ENCODE results near the gene CXCR4.
"Not testable (repeated sequence)": the region's sequence is repeated elsewhere in the genome, so short reads cannot be mapped to it uniquely, and the experiment has no call there.

Gene CXCR4

DNA sequence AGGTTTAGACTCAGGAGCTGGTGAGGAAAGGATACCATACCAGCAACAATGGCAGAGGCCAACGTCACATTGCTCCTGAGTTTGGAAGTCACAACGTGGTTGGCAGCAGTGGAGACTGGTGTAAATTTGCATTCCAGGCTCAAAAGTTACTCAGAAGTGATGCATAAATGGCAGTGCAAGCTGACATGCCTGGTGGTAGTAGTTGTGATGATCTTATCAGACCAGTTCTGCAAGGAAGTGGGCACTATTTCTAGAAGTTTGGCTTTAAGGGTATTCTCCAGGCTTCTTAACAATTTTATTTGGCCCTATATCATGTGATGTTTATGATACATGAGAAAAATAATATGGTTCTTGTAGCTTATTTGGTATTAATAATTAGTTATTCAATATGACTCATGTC is 37.8 kb downstream of the CXCR4 start:
- DNase-seq (ENCODE audit: low read depth in 2 of 2, low spot score in 1 of 2) = no peak

DNA sequence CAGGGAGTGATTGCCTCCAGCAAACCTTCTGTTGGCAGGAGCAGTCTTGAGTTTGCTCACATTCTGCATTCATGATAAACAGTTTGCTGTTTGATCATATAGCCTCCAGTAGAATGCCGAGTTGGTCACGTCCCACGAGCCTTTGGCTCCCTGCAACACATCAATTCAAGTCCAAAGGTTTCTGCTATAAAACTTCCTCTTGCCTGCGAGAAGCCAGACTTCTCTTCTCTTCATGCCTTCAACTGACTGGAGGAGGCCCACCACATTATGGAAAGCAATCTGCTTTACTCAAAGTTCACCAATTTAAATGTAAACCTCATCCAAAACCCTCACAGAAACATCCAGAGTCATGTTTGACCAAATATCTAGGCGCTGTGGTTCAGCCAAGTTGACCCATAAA is 40.8 kb downstream of the CXCR4 start:
- no peak for DNase-seq (ENCODE audit: low read depth in 2 of 2, low spot score in 1 of 2)

DNA sequence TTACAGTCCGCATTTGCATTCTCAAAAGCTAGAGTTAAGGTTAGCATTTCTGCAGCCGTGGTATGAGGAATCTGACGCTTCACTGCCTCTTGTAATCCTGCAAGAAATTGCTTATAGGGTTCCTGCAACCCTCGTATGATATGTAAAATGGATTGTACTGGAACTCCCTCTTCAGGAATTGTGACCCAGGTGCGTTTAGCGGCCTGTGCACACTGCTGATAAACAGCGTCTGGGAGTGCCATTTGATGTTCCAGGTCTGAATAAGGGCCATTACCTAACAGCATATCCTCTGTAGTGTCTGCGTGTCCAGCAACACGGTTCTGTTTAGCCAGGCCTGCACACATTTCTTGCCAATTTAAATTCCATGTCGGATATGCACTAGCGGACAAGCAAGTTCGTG is 42.5 kb downstream of the CXCR4 start:
- no peak for DNase-seq (ENCODE audit: low read depth in 2 of 2, low spot score in 1 of 2)

DNA sequence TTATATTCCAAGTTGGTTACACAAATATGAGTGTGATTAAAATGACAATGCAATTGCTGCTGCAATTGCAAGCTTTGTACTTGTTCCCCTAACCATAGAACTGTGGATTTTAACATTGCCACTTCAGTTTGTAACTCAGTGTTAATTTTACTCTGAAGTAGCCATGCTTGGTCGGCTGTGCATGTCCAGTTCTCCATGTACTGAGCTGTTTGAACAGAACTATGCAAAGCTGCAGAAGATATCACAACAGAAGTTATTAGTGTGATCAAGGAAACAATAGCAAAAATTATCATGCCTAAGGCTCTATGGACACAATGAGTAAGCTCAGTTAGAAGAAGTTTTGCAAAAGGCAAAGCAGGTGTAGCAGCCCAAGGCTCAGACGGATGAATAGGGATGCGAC is 45.3 kb downstream of the CXCR4 start:
- no peak for DNase-seq (ENCODE audit: low read depth in 2 of 2, low spot score in 1 of 2)

DNA sequence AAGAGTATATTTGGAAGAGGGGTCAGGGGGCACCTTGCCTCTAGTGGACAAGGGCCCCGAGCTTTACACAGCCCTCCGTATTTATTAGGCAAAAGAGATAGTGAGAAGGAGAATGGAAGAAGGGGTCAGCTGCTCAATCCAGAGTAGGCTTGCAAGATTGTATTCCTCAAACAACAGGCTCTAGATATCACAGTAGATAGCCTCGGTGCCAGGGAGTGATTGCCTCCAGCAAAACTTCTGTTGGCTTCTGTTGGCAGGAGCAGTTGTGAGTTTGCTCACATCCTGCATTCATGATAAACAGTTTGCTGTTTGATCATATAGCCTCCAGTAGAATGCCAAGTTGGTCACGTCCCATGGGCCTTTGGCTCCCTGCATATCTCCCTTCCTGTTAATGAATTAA is 46.1 kb downstream of the CXCR4 start:
- DNase-seq (ENCODE audit: low read depth in 2 of 2, low spot score in 1 of 2) = not testable (repeated sequence)

DNA sequence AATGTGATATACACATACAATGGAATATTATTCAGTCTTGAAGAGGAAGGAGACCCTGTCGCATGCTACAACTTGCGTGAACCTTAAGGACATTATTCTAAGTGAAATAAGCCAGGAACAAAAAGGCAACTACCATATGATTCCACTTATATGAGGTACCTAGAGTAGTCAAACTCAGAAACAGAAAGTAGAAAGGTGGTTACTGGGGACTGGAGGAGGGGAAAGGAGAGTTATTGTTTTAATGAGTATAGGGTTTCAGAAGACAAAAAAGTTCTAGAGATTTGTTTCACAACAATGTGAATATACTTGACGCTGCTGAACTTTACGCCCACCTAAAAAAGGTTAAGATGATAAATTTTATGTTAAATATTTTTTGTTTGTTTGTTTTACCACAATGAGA is 47.0 kb downstream of the CXCR4 start:
- DNase-seq (ENCODE audit: low read depth in 2 of 2, low spot score in 1 of 2) = no peak

DNA sequence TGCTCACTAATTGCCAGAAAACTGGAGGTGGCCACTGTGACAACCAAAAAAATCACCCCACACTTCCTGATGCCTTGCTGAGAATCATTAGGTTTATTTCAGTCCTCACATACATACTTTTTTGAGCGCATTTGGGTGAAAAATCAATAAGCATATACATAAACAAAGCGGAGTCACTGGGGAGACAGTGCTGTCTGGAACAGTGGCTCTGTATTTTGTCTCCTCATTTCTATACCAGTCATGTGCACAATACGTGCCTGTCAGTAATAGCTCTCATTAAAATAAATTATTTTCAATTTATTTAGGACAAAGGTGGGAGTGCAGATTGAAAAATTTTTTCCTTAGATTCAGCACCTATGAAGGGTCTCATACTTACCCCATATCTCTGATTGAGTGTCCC is 48.2 kb downstream of the CXCR4 start:
- no peak for DNase-seq (ENCODE audit: low read depth in 2 of 2, low spot score in 1 of 2)

DNA sequence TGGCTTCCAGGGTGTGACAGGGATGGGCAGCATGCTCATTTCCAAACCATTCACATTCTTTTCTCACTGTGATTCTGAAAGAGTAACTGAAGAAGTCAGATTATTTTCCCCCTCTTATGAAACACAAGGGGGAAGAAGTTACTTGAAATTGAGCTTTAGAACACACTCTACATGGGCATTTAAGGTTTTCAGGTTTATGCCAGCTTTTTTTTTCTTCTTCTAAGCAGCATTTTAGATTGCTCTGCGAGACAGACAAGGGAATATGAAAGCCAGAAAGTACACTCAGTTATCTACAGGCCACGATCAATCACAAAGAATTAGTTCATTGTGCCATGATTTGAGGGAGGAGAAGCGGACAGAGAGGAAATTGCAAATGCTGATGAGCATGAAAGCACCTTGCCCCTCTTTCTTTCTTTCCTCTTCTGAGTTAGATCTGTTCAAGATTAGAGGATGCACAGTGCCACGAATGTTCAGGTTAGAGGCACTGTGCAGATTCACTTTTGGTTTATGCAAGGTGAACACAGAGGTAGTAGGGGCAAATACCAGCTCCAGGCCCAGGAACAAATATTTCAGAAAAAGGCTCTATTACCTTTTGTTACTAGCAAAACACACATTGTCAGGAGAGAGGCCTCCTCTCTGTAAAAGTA is 49.2 kb downstream of the CXCR4 start:
- DNase-seq (ENCODE audit: low read depth in 2 of 2, low spot score in 1 of 2) = no peak

DNA sequence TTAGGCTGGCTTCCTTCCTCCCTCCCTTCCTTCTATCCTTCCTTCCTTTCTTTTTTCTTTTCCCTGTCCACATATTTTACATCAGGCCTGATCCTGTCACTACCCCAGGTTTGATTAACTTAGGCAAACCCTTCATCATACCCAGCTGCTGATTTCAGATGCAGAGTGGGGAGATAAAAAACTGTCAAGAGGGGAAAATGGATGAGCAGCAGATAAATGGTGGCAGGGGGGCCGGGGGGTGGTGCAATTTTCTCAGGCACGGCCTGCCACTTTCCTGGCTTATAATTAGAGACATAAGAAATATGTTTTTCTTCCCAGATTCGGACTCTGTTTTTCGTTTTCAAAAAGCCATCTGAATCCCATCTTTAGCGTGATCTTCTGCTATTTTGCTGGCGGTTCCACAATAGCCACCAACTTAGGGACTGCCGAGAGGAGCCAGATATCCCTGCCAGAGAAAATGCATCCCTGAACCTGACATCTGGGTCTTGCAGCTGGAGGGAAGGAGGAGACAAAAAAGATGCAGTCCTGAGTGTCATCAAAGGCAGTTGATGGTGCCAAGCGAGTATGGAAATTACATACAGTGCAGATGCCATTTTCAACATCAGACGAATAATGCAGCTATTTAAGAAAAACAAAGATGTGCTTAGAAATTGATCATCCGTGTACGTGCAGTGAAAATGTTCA is 49.9 kb downstream of the CXCR4 start:
- DNase-seq (ENCODE audit: low read depth in 2 of 2, low spot score in 1 of 2) = no peak

DNA sequence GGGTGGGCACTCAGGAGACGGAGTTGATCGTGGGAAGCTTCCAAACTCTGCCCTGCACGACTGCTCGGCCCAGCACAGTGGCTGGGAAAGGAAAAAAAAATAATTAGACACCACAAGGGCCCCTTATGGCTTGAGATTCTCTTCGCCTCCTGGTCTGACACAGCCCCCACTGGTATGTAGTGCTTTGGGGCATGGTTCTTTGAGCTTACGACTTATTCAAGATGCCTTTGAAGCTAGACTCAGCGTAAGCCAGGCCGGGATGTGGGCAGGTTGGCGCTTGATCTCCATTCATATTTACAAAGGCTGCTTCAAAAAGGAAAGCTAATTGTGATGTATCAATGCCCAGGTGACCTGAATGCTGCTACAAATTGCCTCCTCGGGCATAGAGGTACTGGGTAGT is 50.5 kb downstream of the CXCR4 start:
- no peak for DNase-seq (ENCODE audit: low read depth in 2 of 2, low spot score in 1 of 2)

DNA sequence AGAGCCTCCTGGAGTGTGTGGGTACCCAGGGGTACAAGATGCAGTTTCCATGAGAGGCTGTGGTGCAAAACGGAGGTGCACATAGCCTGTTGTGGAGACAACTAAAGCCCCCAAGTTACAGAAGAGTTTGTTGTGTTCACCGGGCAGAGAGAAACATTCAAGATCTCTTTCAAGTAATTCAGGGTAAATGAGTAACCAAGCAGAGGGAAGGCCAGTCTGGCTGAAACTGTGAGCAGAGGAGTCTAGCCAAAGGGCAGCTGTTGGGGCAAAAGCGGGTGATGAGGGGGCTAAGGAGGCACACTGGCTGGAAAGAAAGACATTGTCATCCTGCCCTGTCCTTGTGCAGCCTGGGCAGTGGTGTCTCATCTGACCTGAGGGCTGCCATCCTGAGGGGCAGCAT is 52.0 kb downstream of the CXCR4 start:
- DNase-seq (ENCODE audit: low read depth in 2 of 2, low spot score in 1 of 2) = no peak

DNA sequence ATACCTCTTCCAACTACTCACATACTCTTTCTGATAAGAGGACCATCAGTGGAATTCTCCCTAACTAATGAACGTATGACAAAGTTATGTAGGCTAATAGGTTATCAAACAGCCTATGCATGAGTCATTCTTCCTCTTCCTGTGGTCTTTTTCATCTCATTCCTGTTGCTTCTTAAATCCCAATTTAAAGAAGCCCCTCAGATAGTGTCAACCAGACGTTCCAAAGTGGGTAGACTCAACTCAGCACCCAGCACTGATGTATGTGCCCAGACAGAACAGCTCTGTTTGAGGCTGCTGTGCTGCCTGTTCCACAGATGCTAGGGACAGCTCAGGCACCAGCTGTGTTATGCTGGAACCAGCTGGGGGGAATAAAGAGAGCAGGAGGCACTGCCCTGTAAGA is 52.6 kb downstream of the CXCR4 start:
- DNase-seq (ENCODE audit: low read depth in 2 of 2, low spot score in 1 of 2) = no peak
